Muscle of arm (tissue), 12 donors: ENCODE data around the gene PHACTR3. TPM values are rescaled to one million over a fixed set of nuclear protein-coding genes. Genes with fewer than 3 reads are reported as not detected.

Experiments used
- DNase-seq: peaks from one replicate; pipeline ENCODE4 v3.0.0-alpha.2; 2013
- polyA plus RNA-seq, 12 donors: library from polyadenylated mRNA; unstranded; fragments of 120-200 nt; gene quantifications; one replicate each; pipeline ENCODE4 v1.2.1, GENCODE V29; 2013; ENCODE audit not compliant: insufficient read length in 12 of 12

Gene PHACTR3
- polyA plus RNA-seq, 12 donors = 4.4 to 22.4 (median 9.2) TPM; not detected in 1

DNA sequence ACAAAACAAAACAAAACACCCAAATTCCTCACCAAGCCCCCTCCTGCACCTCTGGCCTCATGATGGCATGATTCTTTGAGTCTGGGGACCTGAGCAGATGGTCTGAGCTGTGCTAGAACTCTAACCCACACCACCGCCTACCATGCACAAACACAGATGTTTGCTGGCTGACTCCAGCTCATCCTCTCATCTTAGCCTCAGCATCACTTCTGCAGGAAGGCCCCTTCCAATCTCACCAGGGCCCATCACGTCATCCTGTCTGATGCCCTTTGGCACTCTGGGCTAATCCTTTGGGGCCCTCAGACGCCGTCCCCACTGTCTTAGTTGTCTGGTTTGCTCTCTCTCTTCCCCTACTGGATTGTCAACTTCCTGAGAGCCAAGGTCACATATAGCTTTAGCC is 85.8 kb downstream of the PHACTR3 start:
- DNase-seq = no peak

DNA sequence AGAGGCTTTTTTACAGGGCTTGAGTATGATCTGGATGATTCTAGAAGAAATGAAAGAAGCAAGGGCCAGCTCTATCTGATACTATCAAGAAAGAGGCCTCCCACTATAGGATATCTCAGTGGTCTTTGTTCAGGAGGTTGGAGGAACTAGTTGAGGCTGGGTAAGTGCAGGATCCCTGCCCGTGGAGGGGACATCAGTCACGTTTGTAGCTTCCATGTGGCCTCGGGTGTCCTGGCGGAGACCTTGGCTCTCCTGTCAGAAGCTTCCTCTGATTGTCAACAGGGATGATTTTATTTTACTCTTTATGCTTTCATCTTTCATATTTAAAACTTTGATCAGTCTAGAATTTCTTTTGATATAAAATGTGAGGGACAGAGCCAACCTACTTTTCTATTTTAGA is 86.6 kb downstream of the PHACTR3 start:
- no peak for DNase-seq

DNA sequence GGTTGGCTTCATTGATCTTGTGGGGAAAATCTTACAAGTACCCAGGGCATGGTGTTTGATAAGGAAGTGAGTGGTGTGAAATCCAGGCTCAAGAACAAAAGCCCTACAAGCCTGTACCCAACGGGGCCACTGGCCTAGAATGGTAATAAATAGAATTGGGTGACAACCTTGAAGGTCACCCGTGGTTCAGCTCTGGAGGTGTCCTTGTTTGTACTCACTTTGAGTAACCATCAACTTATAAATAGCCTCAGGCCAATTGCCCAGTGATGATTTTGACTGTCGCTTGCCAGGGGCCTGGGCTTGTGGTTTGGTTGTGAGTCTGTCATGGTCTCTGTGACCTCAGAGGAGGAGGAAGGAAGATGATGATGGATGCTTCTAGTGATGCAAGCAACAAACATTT is 87.8 kb downstream of the PHACTR3 start:
- no peak for DNase-seq

DNA sequence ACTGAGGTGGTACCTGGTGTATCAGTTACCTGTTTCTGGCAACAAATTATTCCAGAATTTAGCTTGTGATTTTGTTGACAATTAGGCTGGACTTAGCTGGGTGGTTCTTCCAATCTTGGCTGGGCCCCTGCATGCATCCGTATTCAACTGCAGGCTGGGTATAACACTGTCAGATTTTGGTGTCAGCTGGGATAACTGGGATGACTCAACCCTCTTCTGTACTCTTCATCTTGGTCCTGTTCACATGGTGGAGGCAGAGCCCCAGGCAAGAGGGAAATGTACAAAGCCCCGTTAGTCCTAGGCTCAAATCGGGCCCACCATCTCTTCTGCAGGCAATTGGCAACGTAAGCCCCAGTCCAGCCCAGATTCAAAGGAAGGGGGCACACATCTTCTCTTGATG is 89.2 kb downstream of the PHACTR3 start:
- DNase-seq = no peak

DNA sequence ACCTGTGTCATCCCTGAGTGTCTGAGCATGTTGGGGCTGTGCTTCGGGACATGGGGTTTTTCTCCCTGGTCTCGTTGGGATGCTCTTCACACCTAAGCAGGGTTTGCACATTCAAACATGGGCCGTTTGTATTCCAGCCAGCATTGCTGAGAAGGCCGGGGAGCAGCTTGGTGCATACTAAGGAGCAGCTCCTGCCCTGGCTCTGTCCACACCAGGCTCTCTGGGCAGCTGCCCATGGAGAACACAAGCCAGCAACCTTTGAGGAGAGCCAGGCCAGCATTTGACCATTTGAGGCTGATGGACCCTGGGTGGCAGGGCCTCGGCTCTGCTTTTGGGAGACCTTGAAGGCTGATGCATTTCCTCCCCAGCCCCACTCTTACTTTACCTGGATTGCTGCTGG is 92.1 kb downstream of the PHACTR3 start:
- DNase-seq = no peak

DNA sequence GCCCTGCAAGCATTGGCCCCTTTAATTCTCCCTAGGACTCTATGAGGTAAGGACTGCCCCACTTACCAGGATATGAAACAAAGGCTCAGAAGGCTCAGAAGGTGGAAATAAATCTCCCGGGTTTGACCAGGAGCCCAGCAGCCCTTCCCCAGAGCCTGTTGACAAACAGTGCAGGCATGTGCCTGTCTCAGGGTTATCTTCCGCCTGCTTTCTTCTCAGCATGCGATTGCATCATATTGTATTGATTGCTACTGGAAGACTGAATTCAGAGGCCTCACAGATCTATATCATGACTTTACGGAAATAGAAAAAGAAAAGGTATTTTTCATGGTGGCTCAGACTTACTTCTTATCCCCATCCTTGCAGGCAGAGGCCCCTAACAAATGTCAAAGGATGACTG is 92.7 kb downstream of the PHACTR3 start:
- no peak for DNase-seq

DNA sequence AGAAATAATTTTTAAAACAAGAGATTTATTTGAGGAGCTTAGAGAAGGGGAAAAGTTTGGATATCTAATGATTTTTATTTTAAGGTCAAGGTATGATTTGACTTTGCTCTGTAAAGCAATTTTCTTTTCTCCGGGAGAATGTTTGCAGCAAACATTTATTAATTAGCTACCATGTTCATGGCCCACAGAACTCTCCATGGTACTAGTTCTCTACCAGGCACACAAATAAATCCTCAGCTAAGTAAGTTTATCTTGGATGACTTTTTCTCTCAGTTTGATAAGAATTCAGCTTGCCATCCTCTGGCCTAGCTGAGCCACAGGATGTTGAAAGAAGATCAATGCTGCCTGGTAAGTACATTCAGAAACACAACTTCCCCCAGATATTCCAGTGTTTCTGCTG is 94.3 kb downstream of the PHACTR3 start:
- no peak for DNase-seq

DNA sequence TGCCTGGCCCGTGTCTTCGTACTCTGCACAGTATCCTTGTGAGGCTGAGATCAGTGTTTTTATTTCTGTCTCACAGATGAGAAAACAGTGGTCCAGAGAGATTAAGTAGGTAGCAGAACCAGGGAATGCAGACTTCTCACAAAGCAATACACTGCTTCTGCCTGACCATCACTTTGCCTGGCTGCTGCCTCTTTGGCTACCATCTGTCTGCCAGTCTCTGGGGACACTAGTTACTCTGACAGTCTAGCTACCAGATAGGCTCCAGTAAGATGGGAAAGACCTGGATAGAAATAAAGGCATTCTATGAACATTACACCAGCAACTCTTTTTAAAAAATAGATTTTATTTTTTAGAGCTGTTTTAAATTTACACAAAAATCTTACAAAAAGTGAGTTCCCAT is 96.9 kb downstream of the PHACTR3 start:
- DNase-seq = no peak

DNA sequence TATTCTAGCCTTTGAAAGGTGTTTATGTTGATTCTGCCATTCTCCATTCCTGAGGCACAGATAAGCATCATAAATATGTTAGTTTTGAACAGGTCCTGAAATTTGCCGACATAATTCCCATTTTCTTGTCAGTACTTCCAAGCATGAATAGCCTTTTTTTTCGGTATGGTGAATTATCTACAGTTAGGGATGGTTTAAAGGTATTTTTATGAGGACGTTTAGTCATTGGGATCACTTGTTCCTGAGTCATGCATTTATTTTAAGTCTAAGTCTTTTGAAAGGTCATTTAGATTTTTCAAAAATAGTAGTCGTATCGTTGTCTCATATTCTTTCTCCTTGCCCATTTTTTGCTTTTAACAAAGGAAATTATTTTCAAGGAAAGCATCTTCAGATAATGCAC is 98.7 kb downstream of the PHACTR3 start:
- no peak for DNase-seq

DNA sequence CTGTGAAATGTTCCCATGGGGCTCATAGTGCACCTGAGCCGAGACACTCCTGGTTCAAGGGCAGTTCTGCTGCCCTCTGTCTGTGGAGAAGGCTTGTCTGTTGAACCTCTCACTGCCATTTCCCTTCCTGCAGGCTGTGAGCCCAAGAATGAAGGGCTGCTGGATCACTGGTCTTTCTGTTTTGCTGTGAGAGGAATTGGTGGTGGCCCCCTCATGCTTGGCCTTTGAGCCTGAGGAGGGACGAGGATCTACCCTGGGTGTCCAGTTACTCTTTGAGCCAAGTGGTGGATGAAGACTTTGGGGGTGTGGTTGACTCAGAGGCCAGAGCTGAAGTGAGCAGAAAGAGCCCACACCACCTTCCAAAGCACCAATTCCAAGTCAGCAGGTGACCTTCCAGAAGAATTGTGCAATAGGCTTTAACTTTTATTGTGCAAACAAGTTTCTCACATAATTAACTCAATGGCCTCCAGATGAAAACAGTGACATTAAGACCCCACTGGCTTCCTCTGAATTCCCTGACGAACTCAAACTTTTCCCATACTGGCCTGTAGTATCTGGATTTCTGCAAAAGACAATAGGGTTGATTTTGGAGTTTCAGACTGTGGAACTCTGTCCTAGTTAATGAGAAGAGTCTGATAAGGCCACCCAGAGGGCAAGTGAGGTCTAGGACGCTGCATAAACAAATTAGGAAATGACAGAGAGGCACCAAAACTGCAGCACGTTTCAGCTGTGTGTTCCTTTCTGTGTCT is 101.5 kb downstream of the PHACTR3 start:
- DNase-seq = no peak

DNA sequence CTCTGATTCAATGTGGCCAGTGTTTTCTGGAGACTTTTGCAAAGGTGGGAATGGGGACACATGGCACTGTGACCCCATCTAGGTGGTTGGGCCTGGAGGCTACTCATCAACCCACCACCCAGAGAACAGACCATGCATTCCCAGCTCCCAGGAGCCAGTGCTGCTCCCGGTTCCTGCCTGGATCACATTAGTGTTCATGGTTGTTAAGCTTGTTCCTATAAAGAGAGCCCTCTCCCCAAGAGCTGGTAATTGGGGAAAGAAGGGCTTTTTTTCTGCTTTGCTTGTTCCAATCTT is 102.0 kb downstream of the PHACTR3 start:
- DNase-seq = no peak

DNA sequence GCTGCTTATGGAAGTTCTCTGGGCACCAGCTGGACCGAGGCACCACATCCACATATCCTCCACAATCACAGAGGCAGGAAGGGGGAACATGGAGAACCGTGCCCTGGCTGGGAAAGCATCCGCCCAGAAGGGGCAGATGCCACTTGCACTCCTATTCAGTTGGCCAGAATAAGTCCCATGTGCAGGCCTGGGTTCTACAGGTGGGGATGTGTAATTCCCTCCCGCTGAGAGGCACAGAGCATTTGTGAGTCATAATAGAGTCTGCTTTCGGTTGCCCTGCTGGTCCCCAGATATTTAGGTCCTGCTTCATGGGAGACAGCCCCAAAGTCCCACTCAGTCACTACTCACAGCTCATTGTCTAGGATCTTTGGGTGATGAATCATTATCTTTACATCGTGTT is 104.0 kb downstream of the PHACTR3 start:
- DNase-seq = no peak

DNA sequence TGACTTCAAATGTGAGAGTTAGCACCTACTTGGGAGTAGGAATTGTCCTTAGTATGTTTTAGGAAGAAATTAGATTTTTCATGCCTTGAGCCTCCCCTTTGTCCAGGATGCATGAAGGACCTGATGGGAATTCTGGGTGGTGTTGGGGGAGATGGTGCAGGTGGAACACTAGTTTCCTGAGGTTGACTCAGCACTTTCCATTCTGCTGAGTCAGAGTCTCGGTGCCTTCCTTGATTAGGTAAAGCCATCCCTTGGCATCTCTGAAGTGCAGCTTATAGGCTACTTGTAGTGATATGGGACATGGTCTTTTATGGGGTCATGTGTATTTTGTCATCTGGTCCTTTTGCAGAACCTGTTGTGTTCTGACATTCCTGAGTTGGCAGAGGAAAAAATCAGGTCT is 105.3 kb downstream of the PHACTR3 start:
- DNase-seq = no peak

DNA sequence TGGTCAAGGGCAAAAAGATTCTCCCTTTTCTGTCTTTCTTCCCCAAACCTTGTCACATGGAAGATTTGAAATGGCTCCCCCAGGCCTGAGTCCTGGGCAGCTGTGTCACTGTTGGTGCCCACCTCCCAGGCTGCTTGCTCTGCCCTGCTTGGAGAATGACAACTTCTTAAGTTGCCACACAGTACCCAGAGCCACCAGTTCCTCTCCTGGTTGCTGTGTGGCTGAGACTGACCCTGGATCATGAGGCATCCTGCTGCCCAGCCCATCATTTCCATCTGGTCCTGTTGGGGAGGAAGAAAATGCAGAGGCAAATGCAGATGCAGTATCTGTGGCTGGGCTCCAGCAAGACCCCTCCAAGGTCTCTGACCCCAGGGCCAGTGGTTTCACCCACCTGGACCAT is 113.7 kb downstream of the PHACTR3 start:
- no peak for DNase-seq

DNA sequence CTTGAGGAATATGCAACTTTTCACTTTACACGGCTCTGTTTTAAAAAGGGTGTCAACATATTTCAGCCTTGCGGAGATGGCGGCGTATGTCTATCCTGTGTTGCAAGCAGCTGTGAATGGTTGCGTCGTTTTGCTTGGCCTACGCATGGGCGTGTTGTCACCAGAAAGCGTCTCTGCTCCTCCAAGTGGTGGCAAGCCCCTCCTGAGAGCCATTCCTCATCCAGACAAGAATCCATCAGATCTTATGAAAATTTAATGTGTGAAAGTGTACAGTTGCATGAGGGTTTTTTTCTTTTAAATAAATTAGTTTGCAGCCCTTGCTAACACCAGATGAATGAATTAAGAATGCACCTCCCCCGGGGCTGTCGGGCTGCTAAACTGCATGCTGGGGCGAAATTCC is 114.4 kb downstream of the PHACTR3 start:
- DNase-seq = no peak

DNA sequence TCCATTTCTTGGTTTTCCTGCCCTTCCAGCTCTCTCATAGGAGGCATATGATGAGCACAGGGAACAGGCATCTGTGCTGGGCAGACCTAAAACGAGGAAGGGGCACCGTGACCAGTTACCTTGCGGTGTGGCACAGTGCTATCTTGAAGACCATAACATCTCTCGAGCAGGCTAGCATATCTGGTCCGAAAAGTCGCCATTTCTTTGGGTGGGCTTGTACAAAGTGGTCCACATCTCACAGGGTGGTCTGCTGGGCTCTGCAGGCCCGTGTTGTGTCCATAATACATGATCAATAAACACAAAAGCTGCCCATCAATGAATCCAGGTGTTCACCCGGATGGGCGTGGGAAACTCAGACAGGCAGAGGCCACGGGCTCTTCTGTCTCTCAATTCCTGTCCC is 115.7 kb downstream of the PHACTR3 start:
- no peak for DNase-seq

DNA sequence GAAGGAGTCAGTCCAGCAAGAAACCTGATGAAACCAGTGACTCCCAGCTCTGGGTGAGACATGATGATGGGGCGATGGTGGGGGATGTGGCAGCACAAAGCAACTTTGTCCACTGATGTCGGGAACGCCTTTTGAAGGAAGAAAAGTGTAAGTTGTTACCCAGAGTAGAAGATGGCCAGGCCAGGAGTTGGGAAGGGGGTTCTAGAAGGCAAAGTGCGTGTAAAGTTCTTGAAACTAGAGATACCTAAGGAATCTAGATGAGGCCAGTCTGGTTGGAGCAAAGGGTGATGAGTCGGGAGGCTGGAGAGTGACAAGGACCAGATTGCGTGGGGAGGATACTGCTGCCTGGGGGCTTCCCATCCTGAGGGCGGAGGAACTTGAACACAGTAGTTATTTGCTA is 117.0 kb downstream of the PHACTR3 start:
- DNase-seq = no peak

DNA sequence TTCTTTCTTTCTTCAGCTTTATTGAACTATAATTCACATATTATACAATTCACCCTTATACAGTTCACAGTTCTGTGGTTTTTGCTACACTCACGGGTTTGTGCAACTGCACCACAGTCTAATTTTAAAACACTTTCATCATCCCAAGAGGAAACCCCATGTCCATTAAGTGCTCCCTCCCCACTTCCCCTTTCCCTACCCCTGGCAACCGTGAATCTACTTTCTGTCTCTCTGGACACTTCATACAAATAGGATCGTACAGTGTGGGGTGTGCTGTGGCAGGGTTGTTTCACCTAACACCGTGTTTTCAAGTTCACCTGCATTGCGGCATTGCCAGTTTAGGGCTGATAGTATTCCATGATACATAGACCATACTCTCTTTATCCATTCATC is 118.8 kb downstream of the PHACTR3 start:
- DNase-seq = no peak

DNA sequence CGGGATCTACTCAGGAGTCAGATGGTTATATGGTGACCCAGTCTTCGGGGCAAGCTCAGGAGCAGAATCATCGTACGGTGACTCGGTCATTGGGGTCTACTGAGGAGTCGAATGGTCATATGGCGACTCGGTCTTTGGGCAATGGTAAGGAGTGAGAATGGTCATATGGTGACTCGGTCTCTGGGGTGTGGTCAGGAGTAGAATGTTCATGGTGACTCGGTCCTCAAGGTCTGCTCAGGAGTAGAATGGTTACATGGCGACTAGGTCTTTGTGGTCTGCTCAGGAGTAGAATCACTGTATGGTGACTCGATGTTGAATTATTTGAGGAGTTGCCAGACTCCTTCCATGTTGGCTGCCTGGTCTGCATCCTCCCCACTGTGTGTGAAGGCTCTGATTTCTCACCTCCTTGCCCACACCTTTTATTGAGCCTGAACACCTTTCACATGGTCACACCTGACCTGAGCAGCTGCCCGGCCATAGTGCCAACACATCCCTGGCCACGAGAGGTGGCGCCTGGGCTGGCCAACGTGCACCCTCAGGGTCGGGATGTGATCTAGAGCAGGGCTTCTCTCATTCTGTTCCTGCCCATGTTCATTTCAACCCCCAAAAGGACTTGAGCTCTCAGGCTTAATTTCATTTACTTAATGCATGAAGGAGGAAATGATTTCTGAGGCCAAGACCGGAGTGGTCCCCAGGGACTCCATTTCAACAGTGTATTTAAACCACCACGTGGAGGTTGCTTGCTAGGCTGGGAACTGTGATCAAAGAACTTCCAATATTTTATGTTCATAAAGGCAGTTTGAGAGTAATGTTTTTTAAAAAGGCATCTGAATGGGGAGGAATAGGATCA is 119.5 kb downstream of the PHACTR3 start:
- DNase-seq = no peak

DNA sequence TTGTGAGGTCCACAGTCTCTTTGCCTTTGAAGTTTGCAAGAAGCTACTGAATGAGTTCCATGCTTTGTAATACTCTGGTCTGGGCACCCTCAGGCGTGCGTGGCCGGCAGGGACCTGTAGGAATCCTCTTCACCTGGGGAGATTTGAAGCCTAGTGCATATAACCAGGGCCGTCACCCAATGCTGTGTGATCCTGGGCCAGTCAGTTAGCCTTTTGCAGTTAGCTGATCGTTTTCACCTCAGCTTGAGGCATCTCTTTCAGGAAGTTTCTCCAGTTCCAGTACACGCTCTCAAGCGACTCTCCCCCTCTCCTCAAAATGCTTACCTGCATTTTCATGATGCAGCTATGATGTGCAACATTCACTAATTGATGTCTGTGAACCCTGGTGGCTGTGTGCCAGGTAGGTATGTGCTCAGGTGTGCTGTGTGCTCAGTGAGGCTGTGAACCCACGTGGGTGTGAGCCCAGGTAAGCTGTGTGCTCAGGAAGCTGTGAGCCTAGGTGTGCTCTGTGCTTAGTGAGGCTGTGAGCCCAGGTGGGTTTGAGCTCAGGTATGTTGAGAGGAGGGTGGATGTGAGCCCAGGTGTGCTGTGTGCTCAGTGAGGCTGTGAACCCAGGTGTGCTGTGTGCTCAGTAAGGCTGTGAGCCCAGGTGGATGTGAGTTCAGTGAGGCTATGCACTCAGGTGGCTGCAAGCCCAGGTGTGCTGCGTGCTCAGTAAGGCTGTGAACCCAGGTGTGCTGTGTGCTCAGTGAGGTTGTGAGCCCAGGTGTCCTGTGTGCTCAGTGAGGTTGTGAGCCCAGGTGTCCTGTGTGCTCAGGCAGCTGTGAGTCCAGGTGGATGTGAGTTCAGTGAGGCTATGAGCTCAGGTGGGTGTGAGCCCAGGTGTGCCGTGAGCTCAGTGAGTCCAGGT is 120.4 kb downstream of the PHACTR3 start:
- DNase-seq = no peak

DNA sequence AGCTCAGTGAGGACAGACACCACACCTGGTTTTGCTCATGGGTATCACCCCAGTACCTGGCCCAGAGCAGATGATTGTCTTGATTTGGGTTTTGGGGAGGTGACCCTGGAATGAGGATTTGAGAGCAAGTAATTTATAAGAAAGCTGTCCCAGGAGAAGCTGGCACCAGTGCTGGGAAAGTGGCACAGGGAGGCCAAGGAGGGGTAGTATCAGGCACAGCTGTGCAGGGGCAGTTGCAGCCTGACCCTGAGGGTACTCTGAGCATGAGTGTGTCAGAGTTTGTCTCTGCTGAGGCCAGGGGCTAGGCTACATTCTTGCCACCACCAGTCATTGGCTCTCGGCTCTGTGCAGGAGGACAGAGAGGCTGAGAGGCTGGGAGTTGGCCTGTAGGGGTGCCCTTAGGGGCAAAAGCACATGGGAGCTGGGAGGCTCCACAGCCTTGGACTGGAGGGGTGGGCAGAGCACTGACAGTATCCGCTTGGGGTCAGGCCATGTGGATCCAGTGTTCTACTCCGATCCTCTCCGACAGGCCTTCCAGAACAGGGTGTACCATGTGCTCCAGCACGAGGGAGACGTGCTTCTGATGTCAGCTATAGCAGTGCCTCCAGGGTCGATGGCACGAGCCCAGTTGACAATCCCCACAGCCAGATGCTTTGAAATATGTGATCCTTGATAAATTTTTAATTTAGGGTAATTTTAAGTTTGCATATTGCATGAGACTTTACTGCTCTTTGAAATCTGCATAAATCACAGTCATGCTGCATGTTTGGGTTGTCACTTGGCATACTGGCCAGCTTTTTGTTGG is 121.3 kb downstream of the PHACTR3 start:
- no peak for DNase-seq

DNA sequence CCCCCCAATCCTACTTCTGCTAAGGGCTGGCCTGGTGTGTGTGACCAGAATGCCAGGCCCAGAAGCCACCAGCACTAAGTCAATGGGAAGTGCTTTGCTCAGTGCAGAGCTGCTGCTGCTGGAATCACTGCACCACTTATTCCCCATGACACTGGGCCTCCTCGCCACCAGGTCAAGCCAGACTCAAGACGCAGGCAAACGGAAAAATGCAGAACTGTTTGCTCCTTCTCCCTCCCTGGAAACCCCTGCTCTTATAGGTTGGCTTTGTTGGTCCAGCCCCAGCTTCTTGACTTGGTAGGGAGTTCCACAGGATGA is 121.9 kb downstream of the PHACTR3 start:
- no peak for DNase-seq
